Heart left ventricle (tissue), 13 donors: ENCODE data around the gene GLT1D1.

ENCODE experiments used
- CTCF ChIP-seq, 12 donors: fragments of 200-600 bp; sonication (generic) in 4 of 12; IDR thresholded peaks; one replicate each; pipeline versions ENCODE4 v1.5.0 to v1.8.0; 2018 to 2022; ENCODE audit warnings: antibody characterized with exemption in 12 of 12, mild to moderate bottlenecking in 5 of 12
- POLR2A ChIP-seq, 2 donors: fragments of 450-650 bp; IDR thresholded peaks; one replicate each; pipeline ENCODE4 v1.6.1; 2017; ENCODE audit warnings: antibody characterized with exemption in 2 of 2, mild to moderate bottlenecking in 2 of 2, moderate library complexity in 2 of 2
- donor health status: ischemic (EF 13 %, LVEDD 7.1; RV severe dilation, severe dysfunction).
- donor health status: DM: no; HTN: yes; CAD: no.
- donor health status: DM: no; HTN: no; CAD: no.
- donor health status: ischemic (EF 25% LVEDD 6.9; RV normal size, moderate dysfunction).
- donor health status: ischemic (EF 25% LVEDD 5.7; RV mildly dilated, moderate dysfunction).
- donor health status: ischemic (EF 35%, LVEDD 5.7; RV mildly dilated, moderate dysfunction).
- donor health status: nonischemic (EF 11% LVEDD 7.7; RV severe dilation, severe dysfunction).
- donor health status: DM: yes; HTN: yes; CAD: no.
- donor health status: PGD.
- donor health status: ischemic (EF 29% LVEDD 5.4; RV normal size, mild dysfunction).
- donor health status: nonischemic (EF 23%, LVEDD 6.1; RV moderate dilation, normal function).

- TF ChIP-seq CTCF (IDR thresholded peaks at IDR 0.05) (no peak), POLR2A (IDR thresholded peaks at IDR 0.05) (no peak)
Measured at GRCh38 chr12:128867466-128867865, 14.2 kb downstream of the GLT1D1 start.
